H1 (cell line): Measurements from ENCODE around the gene ENAH. TPM values are rescaled to one million over a fixed set of nuclear protein-coding genes. Genes with fewer than 3 reads are reported as not detected.

Experiments used
- CTCF ChIA-PET: fragments of 300-600 bp; sonication (Branson Sonifier 250); formaldehyde crosslinking; loops from one replicate; lab custom pipeline; 2021; ENCODE audit not compliant: partially characterized antibody; lab: Charles Lee
- POLR2A ChIA-PET: fragments of 300-600 bp; sonication (Branson Sonifier 250); formaldehyde crosslinking; loops from one replicate; lab custom pipeline; 2021; ENCODE audit warnings: inconsistent platforms; ENCODE audit not compliant: partially characterized antibody; lab: Charles Lee
- DNase-seq, 2 experiments: peaks; one replicate each; pipeline versions ENCODE4 v3.0.0 to v3.0.0-alpha.2; 2010 to 2022; ENCODE audit warnings: low spot score in 2 of 2, low read depth in 1 of 2, mixed read lengths in 1 of 2
- FAIRE-seq: peaks from 2 replicates; lab custom pipeline; 2011; peaks lifted over from hg19 to GRCh38; lab: Jason Lieb, UNC
- H2AFZ ChIP-seq: 2 replicates; pipeline ENCODE4 v1.8.1; 2012; ENCODE audit warnings: low read length, inconsistent platforms
- H2AK5ac ChIP-seq: 2 replicates; pipeline ENCODE4 v1.6.1; 2013; ENCODE audit warnings: low read depth, low read length
- H2BK120ac ChIP-seq: replicated peaks from 2 replicates; pipeline ENCODE3; 2013; ENCODE audit warnings: low read depth, low read length, inconsistent platforms
- H2BK12ac ChIP-seq: 2 replicates; pipeline ENCODE4 v1.6.1; 2013; ENCODE audit warnings: low read depth, low read length
- H2BK15ac ChIP-seq: 2 replicates; pipeline ENCODE4 v1.6.1; 2013; ENCODE audit warnings: low read length
- H2BK20ac ChIP-seq: 2 replicates; pipeline ENCODE4 v1.6.1; 2013; ENCODE audit warnings: low read length
- H2BK5ac ChIP-seq: 2 replicates; pipeline ENCODE4 v1.6.1; 2013; ENCODE audit warnings: low read depth, low read length
- H3K14ac ChIP-seq: 2 replicates; pipeline ENCODE4 v1.6.1; 2013; ENCODE audit warnings: inconsistent platforms; ENCODE audit not compliant: insufficient read length
- H3K18ac ChIP-seq: 2 replicates; pipeline ENCODE4 v1.6.1; 2013; ENCODE audit warnings: low read length; ENCODE audit errors: extremely low read depth
- H3K23ac ChIP-seq: 2 replicates; pipeline ENCODE4 v1.6.1; 2013; ENCODE audit warnings: inconsistent platforms; ENCODE audit not compliant: insufficient read length
- H3K23me2 ChIP-seq: 2 replicates; pipeline ENCODE4 v1.6.1; 2013; ENCODE audit warnings: low read depth, low read length
- H3K27ac ChIP-seq: 2 replicates; pipeline ENCODE4 v1.6.1; 2011; ENCODE audit warnings: low read depth, low read length, inconsistent platforms
- H3K27me3 ChIP-seq, 4 experiments: replicated peaks in 1 of 4; 1 replicate in 1 of 4; 2 replicates in 3 of 4; pipeline versions ENCODE4 v1.6.1 to v1.8.1; 2011 to 2013; ENCODE audit warnings: low read length in 3 of 4, mild to moderate bottlenecking in 3 of 4, inconsistent platforms in 2 of 4, mixed read lengths in 2 of 4, moderate library complexity in 1 of 4; ENCODE audit not compliant: control insufficient read depth in 3 of 4, insufficient read depth in 3 of 4; ENCODE audit errors: extremely low read depth in 1 of 4
- H3K36me3 ChIP-seq, 4 experiments: 2 replicates each; pipeline versions ENCODE4 v1.6.1 to v1.8.1; 2011 to 2013; ENCODE audit warnings: mild to moderate bottlenecking in 4 of 4, low read length in 3 of 4, moderate library complexity in 2 of 4, control low read depth in 1 of 4, inconsistent platforms in 1 of 4; ENCODE audit not compliant: insufficient read depth in 4 of 4, control insufficient read depth in 2 of 4
- H3K4ac ChIP-seq: replicated peaks from 2 replicates; pipeline ENCODE3; 2013; ENCODE audit warnings: low read length, low read depth, mixed read lengths, inconsistent platforms; ENCODE audit not compliant: insufficient read length
- H3K4me1 ChIP-seq, 4 experiments: replicated peaks in 1 of 4; 1 replicate in 1 of 4; 2 replicates in 3 of 4; pipeline versions ENCODE4 v1.6.1 to v1.8.1; 2011 to 2013; ENCODE audit warnings: low read length in 3 of 4, inconsistent platforms in 2 of 4, mixed read lengths in 1 of 4; ENCODE audit not compliant: insufficient read depth in 4 of 4, control insufficient read depth in 3 of 4
- H3K4me2 ChIP-seq, 2 experiments: 2 replicates each; pipeline versions ENCODE4 v1.6.1 to v1.8.1; 2011 to 2013; ENCODE audit warnings: low read depth in 2 of 2, low read length in 2 of 2, control low read depth in 1 of 2, inconsistent platforms in 1 of 2, mild to moderate bottlenecking in 1 of 2; ENCODE audit not compliant: insufficient read depth in 1 of 2
- H3K4me3 ChIP-seq, 4 experiments: fragments of 200-600, 300-600 bp in 1 of 4; sonication (generic), shearing (Covaris generic), sonication (Bioruptor Twin) in 1 of 4; 2 replicates each; pipeline versions ENCODE4 v1.5.1 to v1.8.1; 2011 to 2016; ENCODE audit warnings: low read length in 4 of 4, low read depth in 3 of 4, control low read depth in 2 of 4, inconsistent platforms in 2 of 4, mild to moderate bottlenecking in 2 of 4, mixed read lengths in 1 of 4, moderate library complexity in 1 of 4; ENCODE audit not compliant: insufficient read depth in 2 of 4; ENCODE audit errors: extremely low read depth in 1 of 4
- H3K56ac ChIP-seq: replicated peaks from 2 replicates; pipeline ENCODE3; 2013; ENCODE audit warnings: low read depth, mild to moderate bottlenecking, mixed read lengths, low read length, inconsistent platforms; ENCODE audit not compliant: insufficient read length
- H3K79me1 ChIP-seq: 2 replicates; pipeline ENCODE4 v1.6.1; 2013; ENCODE audit warnings: low read depth, low read length, control low read depth
- H3K79me2 ChIP-seq, 2 experiments: 2 replicates each; pipeline versions ENCODE4 v1.6.1 to v1.8.1; 2012 to 2013; ENCODE audit warnings: low read length in 2 of 2, mild to moderate bottlenecking in 2 of 2, inconsistent platforms in 1 of 2; ENCODE audit not compliant: insufficient read depth in 2 of 2, control insufficient read depth in 1 of 2
- H3K9ac ChIP-seq, 4 experiments: replicated peaks in 1 of 4; 1 replicate in 1 of 4; 2 replicates in 3 of 4; pipeline versions ENCODE4 v1.6.1 to v1.8.1; 2011 to 2013; ENCODE audit warnings: low read depth in 3 of 4, low read length in 3 of 4, control low read depth in 2 of 4, mild to moderate bottlenecking in 2 of 4, moderate library complexity in 2 of 4, inconsistent platforms in 1 of 4; ENCODE audit errors: extremely low read depth in 1 of 4
- H3K9me3 ChIP-seq, 2 experiments: 2 replicates each; pipeline versions ENCODE4 v1.6.1 to v1.8.1; 2012 to 2013; ENCODE audit warnings: mild to moderate bottlenecking in 2 of 2, moderate library complexity in 2 of 2, control low read depth in 1 of 2, inconsistent platforms in 1 of 2, low read depth in 1 of 2, low read length in 1 of 2, mixed read lengths in 1 of 2; ENCODE audit not compliant: insufficient read depth in 2 of 2
- H4K20me1 ChIP-seq, 2 experiments: replicated peaks in 1 of 2; 2 replicates each; pipeline versions ENCODE3 to v1.8.1; 2011 to 2013; ENCODE audit warnings: inconsistent platforms in 2 of 2, low read length in 2 of 2, mild to moderate bottlenecking in 1 of 2; ENCODE audit not compliant: insufficient read depth in 2 of 2, control insufficient read depth in 1 of 2
- H4K5ac ChIP-seq: 2 replicates; pipeline ENCODE4 v1.6.1; 2013; ENCODE audit warnings: low read length, low read depth, mixed read lengths, inconsistent platforms; ENCODE audit not compliant: insufficient read length
- H4K8ac ChIP-seq: 2 replicates; pipeline ENCODE4 v1.8.0; 2013; ENCODE audit warnings: mild to moderate bottlenecking, moderate library complexity, low read length, inconsistent platforms; ENCODE audit not compliant: insufficient read depth; ENCODE audit errors: extremely low read depth
- H4K91ac ChIP-seq: replicated peaks from 2 replicates; pipeline ENCODE3; 2013; ENCODE audit warnings: low read length, mixed read lengths, inconsistent platforms; ENCODE audit not compliant: insufficient read length
- CEBPB ChIP-seq: IDR thresholded peaks from 2 replicates; pipeline ENCODE4 v1.6.1; 2012; ENCODE audit warnings: low read depth, low read length
- FOSL1 ChIP-seq: IDR thresholded peaks from 2 replicates; pipeline ENCODE4 v1.6.1; 2011; ENCODE audit warnings: mild to moderate bottlenecking, low read depth, low read length, moderate library complexity; ENCODE audit not compliant: insufficient read depth
- SUZ12 ChIP-seq: fragments of 200-600 bp; sonication (generic); IDR thresholded peaks from 2 replicates; pipeline ENCODE4 v1.6.1; 2012; ENCODE audit warnings: mild to moderate bottlenecking, inconsistent platforms, low read length, moderate library complexity, mixed read lengths
- WGBS, 2 experiments: shearing (Covaris generic) in 1 of 2; methylation state at CpG; one replicate each; pipeline versions ENCODE4 v1.1.6 to v1.1.7; 2013 to 2015; ENCODE audit warnings: low lambda C conversion rate in 2 of 2, mixed read lengths in 2 of 2, inconsistent platforms in 1 of 2, low coverage in 1 of 2, missing lambda C conversion rate in 1 of 2; ENCODE audit not compliant: insufficient replicate concordance in 2 of 2, insufficient coverage in 1 of 2, insufficient read length in 1 of 2; ENCODE audit errors: extremely low coverage in 1 of 2, missing lambda C conversion rate in 1 of 2; 5-methylcytosine and 5-hydroxymethylcytosine counted together
- polyA plus RNA-seq, 7 experiments: library from polyadenylated mRNA; depleted of rRNA in 3 of 7; stranded (reverse) in 5 of 7; unstranded in 2 of 7; fragments of >200 nt in 5 of 7; fragments of 200-250 nt in 2 of 7; gene quantifications; 1 replicate in 5 of 7; 2 replicates in 1 of 7; 4 replicates in 1 of 7; pipeline versions ENCODE4 v1.2.1 to v1.2.3, GENCODE V29; 2011 to 2013; ENCODE audit warnings: missing spikeins in 2 of 7, mixed read lengths in 2 of 7
- total RNA-seq: library from RNA; stranded (reverse); fragmentation: NEBNext Ultra II Directional; extraction: Animal tissue kit (Norgen Biotek cat#: 25700); gene quantifications from 2 replicates; pipeline ENCODE4 v1.2.1, GENCODE V29; 2021

Gene ENAH
- total and polyA plus RNA-seq, 2 of the 8 experiments (the other 6 are each of a cell fraction or from before 2014, with no cell fraction given) = 39.1 to 335 TPM

DNA sequence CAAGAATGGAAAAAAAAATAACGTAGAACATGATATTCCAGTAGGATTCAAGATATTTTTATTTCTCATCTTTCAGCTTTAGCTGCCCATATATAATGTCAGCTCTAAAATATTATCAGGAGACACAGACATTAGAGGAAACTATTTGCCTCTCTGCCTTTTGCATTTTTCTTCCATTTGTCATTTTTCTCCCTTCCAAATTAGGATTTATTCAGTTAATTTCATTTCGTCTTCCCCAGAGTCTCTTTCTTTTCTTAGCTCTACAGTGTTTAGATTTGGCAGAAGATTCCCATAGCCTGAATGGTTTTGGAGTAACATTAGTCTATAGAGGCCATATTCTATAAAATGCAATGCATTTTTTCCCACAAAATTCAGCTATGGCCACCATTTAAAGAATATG is 5.1 kb upstream of the ENAH start:
- Histone ChIP-seq H3K36me3 (no peaks in the 10 kb centered on the region), H3K23ac (no peak overlapping the region), H3K14ac (no peak overlapping the region), H3K4me3 (no peak overlapping the region), H2BK15ac (no peak overlapping the region), H4K8ac (no peak overlapping the region), H4K20me1 (no peaks in the 10 kb centered on the region), H3K27ac (no peak overlapping the region), H2BK120ac (no peak overlapping the region), H3K4me2 (no peak overlapping the region), H3K79me1 (no peaks in the 10 kb centered on the region), H3K79me2 (no peaks in the 10 kb centered on the region), H4K91ac (no peak overlapping the region), H3K27me3 (no peaks in the 10 kb centered on the region), H3K56ac (no peak overlapping the region), H2BK12ac (no peak overlapping the region), H2AK5ac (no peak overlapping the region), H3K18ac (no peak overlapping the region), H3K23me2 (no peaks in the 10 kb centered on the region; the same call in 1 of the 2 replicates), H3K4ac (no peak overlapping the region), H2BK5ac (no peak overlapping the region), H3K9me3 (no peaks in the 10 kb centered on the region), H2AFZ (no peak overlapping the region), H2BK20ac (no peak overlapping the region), H3K9ac (no peak overlapping the region), H3K4me1 (peaks cover 0 to 3% (median 0%) of the 10 kb centered on the region in 4 experiments; a peak in 1 of 7 replicates), H4K5ac (no peak overlapping the region)
- POLR2A ChIA-PET = no interaction called here
- no peak for TF ChIP-seq SUZ12
- TF ChIP-seq CEBPB = no peak
- TF ChIP-seq FOSL1 = no peak
- 86% methylated on average over 2 of the region's 2 CpGs; no CpG with 5 or more reads in 1 of the 2 experiments for WGBS, 2 experiments
- no peak for DNase-seq
- no peak for FAIRE-seq
- CTCF ChIA-PET = interaction anchor here (0.6 to 5.6 kb wide), 5 partner anchors 68 to 183 kb away, joined by 4 to 43 read pairs (median 7); no protein-coding TSS in a partner anchor
